ENCODE results near the gene GNG8. TPM values are rescaled to one million over a fixed set of nuclear protein-coding genes. Genes with fewer than 3 reads are reported as not detected.

GNG8 gene
- total RNA-seq, 2 donors from 2014 or later: not detected

- TF ChIP-seq CTCF (conservative IDR thresholded peaks at IDR 0.05): no peak
- Mint-ChIP-seq H3K27ac (peak within 1 kb of the TSS; percentile 100), H3K36me3 (ENCODE audit: low read depth) (peaks cover 13% of the 10 kb centered on the region)
These were observed 34.4 kb downstream of the GNG8 start, which contains the start of gene CALM3 for GRCh38 chr19:46601318-46602224. Gene CALM3, plus strand, starts transcription at chr19:46601330. Its CDS starts 105 bp downstream, at chr19:46601435.

GRCh38 chr19:46600384-46601317 lies 35.4 kb downstream of the GNG8 start:
- H3K27me3 ChIP-seq (ENCODE audit: control insufficient read depth, insufficient read depth, low read length, poor library complexity, severe bottlenecking): no peaks in the 10 kb centered on the region
- H3K9me3 Mint-ChIP-seq: peaks cover 11% of the 10 kb centered on the region
- WGBS, 2 experiments (ENCODE audit: insufficient coverage in 1 of 2, insufficient read length in 1 of 2): 1 to 3% methylated on average over 52 to 85 of the region's 93 CpGs
- H3K9me3 ChIP-seq (ENCODE audit: control insufficient read depth, low read length): peaks cover 27% of the 10 kb centered on the region
- H3K9ac ChIP-seq (ENCODE audit: extremely low read depth, low read length, poor library complexity, severe bottlenecking): peak overlapping the region; percentile 99
- H3K36me3 Mint-ChIP-seq (ENCODE audit: low read depth): peaks cover 5% of the 10 kb centered on the region
- peak overlapping the region; percentile 100 for H3K27ac ChIP-seq (ENCODE audit: low read depth, low read length)
- peak; percentile 99 for DNase-seq
- peaks cover 19% of the 10 kb centered on the region for H3K4me1 Mint-ChIP-seq
- peak overlapping the region; percentile 93 for H3K4me3 Mint-ChIP-seq
- no peak for TF ChIP-seq CTCF (conservative IDR thresholded peaks at IDR 0.05)
- H3K36me3 ChIP-seq (ENCODE audit: control insufficient read depth, insufficient read depth, low read length): peaks cover 15% of the 10 kb centered on the region
- H3K27ac Mint-ChIP-seq: peak overlapping the region; percentile 100
- peaks cover 12% of the 10 kb centered on the region for H3K4me1 ChIP-seq (ENCODE audit: control insufficient read depth, insufficient read depth, low read length)
- peak overlapping the region; percentile 99 for H3K4me3 ChIP-seq (ENCODE audit: low read length)
- H3K27me3 Mint-ChIP-seq (ENCODE audit: insufficient read depth): peaks cover 2% of the 10 kb centered on the region

More at GRCh38 chr19:46601318-46602224, 34.4 kb downstream of the GNG8 start, which contains the start of gene CALM3:
- Histone ChIP-seq H3K9ac (ENCODE audit: extremely low read depth, low read length, poor library complexity, severe bottlenecking) (peak within 1 kb of the TSS; percentile 99), H3K9me3 (ENCODE audit: control insufficient read depth, low read length) (peaks cover 27% of the 10 kb centered on the region), H3K36me3 (ENCODE audit: control insufficient read depth, insufficient read depth, low read length) (peaks cover 24% of the 10 kb centered on the region), H3K4me1 (ENCODE audit: control insufficient read depth, insufficient read depth, low read length) (peaks cover 12% of the 10 kb centered on the region), H3K27me3 (ENCODE audit: control insufficient read depth, insufficient read depth, low read length, poor library complexity, severe bottlenecking) (no peaks in the 10 kb centered on the region), H3K27ac (ENCODE audit: low read depth, low read length) (peak within 1 kb of the TSS; percentile 100), H3K4me3 (ENCODE audit: low read length) (peak within 1 kb of the TSS; percentile 99)
- Mint-ChIP-seq H3K4me3 (peak within 1 kb of the TSS; percentile 93), H3K4me1 (peaks cover 19% of the 10 kb centered on the region), H3K27me3 (ENCODE audit: insufficient read depth) (peaks cover 2% of the 10 kb centered on the region), H3K9me3 (peaks cover 11% of the 10 kb centered on the region)
- DNase-seq: peak; percentile 66
- WGBS, 2 experiments (ENCODE audit: insufficient coverage in 1 of 2, insufficient read length in 1 of 2): 0% methylated on average over 11 to 51 of the region's 51 CpGs

- TF ChIP-seq CTCF (conservative IDR thresholded peaks at IDR 0.05): no peak
- Histone ChIP-seq H3K27ac (ENCODE audit: low read depth, low read length) (no peak overlapping the region), H3K36me3 (ENCODE audit: control insufficient read depth, insufficient read depth, low read length) (peaks cover 7% of the 10 kb centered on the region), H3K4me1 (ENCODE audit: control insufficient read depth, insufficient read depth, low read length) (peaks cover 12% of the 10 kb centered on the region), H3K27me3 (ENCODE audit: control insufficient read depth, insufficient read depth, low read length, poor library complexity, severe bottlenecking) (no peaks in the 10 kb centered on the region), H3K4me3 (ENCODE audit: low read length) (peak overlapping the region; percentile 83), H3K9ac (ENCODE audit: extremely low read depth, low read length, poor library complexity, severe bottlenecking) (peak overlapping the region; percentile 99), H3K9me3 (ENCODE audit: control insufficient read depth, low read length) (peaks cover 27% of the 10 kb centered on the region)
- Mint-ChIP-seq H3K9me3 (peaks cover 11% of the 10 kb centered on the region), H3K4me3 (peak overlapping the region; percentile 93), H3K27ac (peak overlapping the region; percentile 100), H3K36me3 (ENCODE audit: low read depth) (peaks cover under 1% of the 10 kb centered on the region), H3K4me1 (peaks cover 16% of the 10 kb centered on the region), H3K27me3 (ENCODE audit: insufficient read depth) (peaks cover 2% of the 10 kb centered on the region)
- peak; percentile 44 for DNase-seq
- WGBS, 2 experiments (ENCODE audit: insufficient coverage in 1 of 2, insufficient read length in 1 of 2): 61 to 71% methylated on average over 2 to 6 of the region's 9 CpGs
These were observed 36.2 kb downstream of the GNG8 start for GRCh38 chr19:46599716-46600373.

All from endodermal cell (in vitro differentiated cells).